Middle frontal gyrus (tissue), 1 donor: ENCODE results near the gene FRYL.
A peak's percentile ranks its signal among the peaks of the same experiment; 100 is the strongest.

Experiments
- DNase-seq: peaks from one replicate; pipeline ENCODE4 v3.0.0-alpha.2; 2015; ENCODE audit warnings: low spot score; ENCODE audit errors: extremely low spot score

Gene FRYL

DNA sequence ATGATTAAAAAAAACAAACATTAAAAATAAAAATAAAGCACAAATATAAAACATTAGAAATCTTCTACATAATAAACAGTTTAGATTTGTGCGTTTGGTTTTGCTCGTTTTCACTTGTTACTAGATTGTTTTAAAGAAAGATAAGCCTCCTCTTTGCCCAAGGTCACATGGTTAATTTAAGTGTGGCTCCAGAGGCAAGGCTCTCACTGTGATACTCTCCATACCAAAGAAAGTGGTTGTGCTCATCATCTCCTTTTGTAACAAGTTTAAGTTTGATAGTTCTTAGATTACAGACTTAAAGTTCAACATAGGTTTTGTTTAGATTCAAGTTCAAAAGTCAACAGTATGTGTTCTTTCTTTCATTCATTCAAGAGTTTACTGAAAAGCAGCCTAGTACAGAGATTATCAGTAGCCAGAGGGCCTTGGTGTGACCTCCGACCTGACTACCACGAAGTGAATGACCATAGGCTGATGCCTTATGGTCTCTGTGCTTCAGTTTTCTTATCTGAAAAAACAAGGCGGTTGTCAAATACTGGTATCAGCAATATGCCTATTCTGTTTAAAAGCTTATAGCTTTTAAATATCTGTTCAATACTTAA is 156.8 kb downstream of the FRYL start:
- DNase-seq, result no peak

DNA sequence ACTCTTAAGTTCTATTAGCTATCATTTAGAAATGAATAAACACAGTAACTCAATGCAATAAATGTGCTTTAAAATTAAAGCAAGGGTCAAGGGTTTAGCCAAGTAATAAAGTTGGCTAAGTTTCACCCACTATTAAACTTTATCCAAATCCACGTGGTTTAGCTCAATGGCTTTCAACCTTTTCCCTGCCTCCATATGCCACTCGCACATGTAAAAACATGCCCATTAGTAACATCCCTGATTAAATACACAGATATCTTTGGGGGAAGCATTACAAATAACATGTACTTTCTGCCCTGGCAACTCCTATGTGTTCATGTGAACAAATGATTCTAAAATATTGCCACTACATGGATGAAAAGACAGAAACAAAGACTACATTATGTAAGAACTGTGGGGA is 159.2 kb downstream of the FRYL start:
- DNase-seq, result no peak

DNA sequence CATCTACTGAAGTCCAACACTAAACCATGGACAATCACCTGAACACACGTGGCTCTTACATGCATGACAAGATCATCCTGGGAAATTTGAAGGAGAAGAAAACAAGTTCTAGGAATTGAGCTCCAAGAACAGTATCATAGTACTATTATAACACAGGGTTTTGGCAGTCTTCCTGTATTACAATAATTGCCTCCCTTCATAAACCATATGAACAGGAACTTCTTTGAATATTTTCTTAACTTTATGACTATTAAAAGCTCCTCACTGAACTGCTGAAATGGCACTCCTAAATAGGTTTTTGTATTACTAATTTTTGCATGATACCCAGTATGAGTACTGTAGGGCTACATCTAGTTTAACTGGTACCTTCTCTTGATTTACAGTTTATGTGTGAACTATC is 160.0 kb downstream of the FRYL start:
- no peak for DNase-seq

DNA sequence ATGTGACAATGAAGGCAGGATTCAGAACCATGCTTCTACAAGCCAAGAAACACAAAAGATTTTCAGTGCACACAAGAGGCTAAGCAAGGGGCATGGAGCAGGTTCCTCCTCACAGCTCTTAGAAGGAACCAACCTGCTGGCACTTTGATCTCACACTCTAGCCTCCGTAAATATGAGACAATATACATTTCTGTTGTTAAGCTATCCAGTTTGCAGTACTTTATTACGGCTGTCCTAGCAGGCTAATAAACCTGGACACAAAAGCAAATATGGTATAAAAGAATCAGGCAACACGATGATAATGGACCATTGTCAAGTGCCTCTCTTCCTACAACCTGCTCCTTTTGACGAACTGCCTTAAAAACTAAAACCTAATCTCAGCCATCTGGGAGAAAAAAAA is 175.6 kb downstream of the FRYL start:
- DNase-seq, result no peak

DNA sequence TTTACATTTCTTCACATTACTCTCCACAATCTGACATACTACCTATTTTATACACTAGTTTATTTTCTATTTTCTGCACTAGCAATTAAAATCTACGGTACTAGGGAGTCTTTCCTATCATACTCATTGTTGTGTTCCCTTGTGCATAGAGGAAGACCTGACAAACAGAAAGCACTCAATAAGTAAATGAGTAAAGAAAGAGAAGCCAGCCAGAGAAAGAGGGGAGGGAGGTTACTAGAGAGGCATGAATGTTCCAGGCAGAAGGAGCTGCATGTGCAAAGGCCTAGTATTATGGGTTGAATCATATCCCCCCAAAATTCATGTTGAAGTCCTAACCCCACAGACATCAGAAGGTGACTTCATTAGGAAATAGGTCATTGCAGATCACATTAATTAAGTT is 176.0 kb downstream of the FRYL start:
- DNase-seq, result no peak

DNA sequence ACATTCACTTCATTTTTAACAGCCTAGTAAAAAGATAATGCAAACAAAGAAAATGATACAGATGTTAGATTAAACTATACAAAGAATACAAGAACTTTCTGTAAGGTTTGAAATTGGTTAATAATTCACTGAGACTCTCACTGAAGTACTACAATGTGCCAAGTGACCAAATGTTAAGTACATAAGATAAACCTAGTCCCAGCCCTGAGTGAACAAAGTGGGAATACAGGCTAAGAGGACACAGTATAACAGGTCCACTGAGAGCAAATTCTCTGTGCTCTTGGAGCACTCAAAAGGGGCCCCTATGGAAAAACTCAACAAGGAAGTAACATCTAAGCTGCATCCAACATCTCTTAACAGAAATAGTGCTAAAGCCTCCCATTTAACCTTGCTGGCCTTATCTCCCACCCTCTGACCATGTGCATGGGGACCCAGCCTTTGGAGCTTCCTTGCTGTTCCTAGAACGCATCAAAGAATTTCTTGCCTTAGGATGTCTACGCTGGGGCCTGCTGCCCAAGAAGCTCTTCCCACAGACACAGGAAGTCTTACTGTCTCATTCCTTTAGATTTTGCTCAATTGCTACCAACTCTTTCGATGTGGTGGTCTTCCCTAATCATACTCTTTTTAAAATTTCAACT is 176.6 kb downstream of the FRYL start:
- no peak for DNase-seq

DNA sequence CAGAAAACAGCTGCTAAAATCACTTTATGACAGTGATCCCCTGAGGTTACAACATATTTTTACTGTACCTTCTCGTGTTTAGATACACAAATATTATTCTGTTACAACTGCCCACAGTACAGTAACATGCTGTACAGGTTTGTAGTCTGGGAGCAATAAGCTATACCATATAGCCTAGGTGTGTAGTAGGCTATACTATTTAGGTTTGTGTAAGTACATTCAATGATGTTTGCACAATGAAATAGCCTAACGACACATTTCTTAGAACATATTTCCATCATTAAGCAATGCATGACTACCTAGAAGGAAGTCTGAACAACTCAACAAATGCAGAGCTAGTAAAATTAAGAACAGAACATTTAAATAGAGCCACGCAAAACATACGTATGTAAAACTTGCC is 177.3 kb downstream of the FRYL start:
- no peak for DNase-seq

DNA sequence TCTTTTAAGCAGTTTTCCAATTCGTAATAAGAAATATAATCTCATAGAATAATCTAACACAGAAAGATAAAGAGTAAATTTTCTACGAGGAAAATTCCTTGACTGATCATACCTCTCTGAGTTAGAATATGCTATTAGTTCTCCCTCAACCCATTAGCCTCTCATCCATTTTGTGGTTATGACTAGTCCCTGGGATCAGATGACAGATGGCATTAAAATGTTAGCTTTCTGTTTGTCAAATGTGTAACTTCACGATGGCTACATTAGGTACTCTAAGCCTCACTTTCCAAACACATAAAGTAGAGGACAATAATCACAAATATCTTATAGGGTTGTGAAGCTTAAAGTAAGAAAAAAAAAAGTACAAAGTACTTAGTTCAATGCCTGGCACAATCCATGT is 177.9 kb downstream of the FRYL start:
- DNase-seq, result no peak

DNA sequence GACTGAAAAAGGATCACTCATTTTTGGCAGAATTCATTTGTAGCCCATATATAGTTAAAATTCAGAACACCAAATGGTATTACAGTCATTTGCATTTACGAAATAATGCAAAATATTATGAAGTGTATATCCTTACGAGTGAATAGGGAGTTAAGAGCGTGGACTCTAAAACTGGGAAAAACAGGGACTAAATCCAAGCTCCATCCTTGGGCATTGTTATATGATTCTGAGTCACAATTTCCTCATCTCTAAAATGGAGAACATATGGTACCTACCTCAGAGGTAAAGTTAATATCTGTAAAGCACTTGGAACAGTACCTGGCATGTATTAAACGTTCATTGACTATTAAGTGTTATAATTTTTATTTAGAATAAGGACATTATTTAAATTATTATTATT is 183.7 kb downstream of the FRYL start:
- no peak for DNase-seq

DNA sequence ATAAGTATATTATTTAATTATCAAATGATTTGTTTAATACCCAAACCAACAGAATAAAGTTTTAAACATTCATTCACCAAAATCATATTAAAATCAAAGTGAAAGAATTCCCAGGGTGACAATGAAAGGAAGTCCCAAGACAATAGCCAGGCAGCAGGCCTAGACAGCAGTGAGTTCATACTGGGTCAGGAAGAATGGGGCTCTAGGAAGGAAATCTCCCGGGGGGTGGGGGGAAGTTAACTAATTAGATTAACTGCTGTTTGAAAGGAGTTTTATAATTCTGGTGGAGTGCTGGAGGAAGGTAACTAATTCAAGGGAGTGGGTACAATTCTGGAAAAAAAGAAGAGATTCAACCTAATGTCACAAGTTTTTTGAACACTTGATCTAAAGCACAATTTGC is 185.9 kb downstream of the FRYL start:
- no peak for DNase-seq

DNA sequence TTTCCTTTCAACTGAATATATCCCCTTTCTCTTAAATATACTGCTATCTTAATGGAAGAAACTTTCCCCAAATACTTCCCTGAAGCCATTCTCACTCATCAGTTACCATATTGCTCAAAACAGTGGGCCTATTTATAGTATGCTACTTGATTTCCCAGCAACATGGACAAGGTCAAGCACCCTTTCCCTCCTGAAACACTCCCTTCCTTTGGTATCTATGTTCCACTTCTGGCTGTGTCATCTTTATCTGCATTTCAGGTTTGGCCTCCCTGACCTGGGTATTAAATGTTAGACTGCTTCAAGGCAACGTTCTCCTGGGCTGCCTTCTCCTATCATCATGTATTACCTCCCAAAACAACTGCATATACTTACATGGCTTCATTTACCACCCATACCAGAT is 188.7 kb downstream of the FRYL start:
- no peak for DNase-seq

DNA sequence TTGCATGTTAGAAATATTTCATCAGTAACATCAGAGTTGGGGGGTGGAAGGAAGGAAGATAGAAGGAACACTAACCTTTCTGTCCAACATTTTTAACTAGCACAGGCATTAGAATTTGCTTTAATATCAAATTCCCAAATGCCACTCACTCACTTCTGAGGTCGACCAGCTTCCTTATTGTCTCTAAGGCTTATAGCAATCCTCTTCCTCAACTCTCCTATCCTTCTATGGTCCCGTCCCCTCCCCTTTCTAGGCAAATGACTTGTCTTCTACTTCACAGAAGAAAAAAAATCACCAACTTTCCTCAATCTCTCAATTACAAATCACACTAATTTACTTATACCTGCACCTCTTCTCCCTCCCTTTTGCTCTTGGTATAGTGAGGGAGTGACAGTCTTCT is 189.2 kb downstream of the FRYL start:
- no peak for DNase-seq

DNA sequence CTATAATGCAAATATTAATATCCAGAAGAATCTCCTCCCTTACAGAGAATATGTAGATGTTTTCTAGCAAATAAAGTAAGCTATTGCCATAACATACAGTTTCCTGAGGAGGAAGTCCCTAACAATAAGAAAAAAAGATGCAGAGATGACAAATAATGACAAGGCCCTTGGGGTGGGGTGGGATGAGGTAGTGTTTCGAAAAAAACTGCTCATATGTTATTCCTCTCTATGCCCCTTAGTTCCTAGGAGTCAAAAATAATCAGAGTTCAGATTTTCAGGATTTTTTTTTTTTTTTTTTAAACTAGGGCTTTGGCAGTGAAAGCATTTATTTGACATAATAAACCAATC is 191.0 kb downstream of the FRYL start:
- DNase-seq, result no peak

DNA sequence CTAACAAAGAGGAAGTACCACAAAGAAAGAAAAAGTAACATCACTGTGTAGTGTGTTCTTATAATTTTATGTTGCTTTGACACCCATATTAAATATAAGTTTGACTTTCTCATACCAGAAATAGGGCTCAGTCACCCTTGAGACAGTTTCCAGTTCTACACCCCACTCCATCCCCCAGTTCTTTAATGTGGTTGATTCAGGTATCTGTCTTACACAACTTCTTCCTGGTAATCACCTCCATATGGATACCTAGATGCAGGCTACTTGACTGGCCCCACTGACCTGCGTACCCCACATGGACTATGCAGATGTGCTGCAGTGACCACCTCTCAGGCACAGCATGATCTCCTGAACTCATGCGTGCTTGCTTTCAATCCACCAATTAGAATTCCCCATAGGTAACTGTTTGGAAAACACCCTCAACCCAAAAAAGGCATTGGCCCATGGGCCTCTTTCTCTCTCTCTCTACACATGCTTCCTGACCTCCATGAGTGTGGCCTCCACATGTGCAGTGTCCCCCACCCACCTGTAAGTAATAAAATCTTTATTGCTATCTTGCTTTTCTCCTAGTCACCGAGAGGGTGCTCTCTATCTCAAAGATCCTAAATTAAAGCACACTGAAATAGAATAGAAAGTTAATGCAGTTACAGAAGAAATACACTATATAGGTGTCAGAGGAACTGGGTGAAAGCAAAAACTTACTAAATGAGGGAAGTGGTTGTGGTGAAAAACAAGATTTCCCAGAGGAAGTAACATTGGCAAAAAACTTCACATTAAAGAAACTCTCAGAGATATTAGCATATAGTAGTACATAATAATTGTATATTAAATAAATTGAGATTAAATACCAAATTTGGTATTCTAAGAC is 191.6 kb downstream of the FRYL start:
- DNase-seq, result no peak

DNA sequence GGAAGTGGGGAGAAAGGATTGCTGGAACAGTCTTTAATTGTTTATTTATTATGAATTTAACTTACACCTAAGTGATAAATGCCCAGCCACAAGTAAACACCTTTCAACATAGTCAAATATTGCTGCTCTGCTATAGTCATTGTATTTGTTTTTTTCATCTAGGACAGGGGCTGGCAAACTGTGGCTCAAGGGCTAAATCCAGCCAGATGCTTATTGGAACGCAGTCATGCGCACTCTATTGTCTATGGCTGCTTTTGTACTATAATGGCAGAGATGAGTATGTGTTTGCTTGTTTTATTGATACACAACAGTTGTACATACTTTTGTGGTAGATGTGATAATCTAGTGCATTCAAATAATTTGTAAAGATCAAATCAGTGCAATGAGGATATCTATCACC is 194.7 kb downstream of the FRYL start:
- DNase-seq, result no peak

DNA sequence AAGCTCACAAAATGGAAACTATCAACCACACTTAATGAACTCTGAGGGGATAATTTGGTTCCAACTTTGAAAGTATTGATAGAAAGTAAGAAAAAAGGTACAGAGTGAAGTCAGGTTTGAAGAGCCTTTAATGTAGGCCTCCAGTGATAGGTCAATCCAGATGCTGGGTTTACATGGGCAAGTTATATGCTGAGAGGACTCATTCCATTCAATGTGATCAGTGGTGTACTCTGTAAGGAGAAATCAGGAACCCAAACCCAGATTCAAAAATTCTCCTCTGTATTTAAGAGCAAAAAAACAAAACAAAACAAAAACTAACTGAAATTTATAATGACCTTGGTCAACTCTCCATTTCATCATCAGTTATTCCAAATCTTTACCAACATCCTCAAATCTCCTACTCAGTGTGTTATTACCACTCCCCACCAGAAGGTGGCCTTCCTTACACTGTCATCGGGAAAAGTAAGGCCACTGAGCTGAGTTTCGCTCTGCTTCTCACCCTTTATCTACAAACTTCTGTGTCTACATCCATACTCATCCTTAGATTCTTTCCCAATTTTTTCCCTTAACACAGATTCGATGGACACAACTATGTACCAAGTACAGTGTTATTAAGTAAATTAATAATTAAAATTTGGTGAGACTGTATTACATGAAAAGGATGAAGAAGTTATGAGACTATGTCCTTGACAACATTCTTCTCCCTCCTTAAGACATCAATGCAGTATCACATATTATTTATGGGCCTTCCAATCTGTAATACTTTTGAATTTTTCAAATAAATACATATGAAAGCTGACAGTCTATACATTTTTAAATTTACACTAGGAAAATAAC is 201.7 kb downstream of the FRYL start:
- DNase-seq, result peak; percentile 71

DNA sequence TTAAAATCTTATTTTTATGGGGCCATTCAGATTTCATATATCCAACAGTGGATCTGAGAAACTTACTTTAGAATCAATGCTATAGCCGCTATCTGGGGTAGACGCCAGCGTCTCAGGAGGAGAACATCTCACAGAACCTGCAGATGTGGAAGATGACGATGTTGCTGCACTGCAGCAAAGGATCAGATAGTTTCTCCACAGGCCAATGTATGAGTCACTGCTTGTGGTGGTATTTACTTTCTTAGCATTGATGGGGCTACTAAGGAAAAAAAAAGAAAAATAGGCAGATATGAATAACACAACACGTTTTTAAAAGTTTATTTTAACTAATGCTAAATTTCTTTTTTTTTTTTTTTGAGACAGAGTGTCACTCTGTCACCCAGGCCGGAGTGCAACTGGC is 204.1 kb downstream of the FRYL start:
- no peak for DNase-seq

DNA sequence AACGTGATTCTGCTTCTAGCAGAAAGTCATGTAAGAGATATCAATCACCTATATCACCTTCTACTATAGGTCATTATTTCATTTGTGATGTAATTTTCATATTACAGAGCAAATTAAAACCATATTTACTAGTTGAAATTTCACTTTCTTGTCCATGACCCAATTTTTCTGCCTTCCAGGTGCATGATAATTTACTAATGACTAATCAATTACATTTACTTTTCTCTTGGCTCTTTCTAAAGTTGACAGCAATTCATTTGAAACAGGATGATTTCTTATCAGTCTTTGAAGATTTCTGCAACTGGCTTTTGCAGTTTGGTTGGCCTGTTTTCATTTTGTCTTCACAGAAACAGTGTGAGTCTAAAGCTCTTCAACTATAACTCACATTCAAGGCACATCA is 208.6 kb downstream of the FRYL start:
- no peak for DNase-seq

DNA sequence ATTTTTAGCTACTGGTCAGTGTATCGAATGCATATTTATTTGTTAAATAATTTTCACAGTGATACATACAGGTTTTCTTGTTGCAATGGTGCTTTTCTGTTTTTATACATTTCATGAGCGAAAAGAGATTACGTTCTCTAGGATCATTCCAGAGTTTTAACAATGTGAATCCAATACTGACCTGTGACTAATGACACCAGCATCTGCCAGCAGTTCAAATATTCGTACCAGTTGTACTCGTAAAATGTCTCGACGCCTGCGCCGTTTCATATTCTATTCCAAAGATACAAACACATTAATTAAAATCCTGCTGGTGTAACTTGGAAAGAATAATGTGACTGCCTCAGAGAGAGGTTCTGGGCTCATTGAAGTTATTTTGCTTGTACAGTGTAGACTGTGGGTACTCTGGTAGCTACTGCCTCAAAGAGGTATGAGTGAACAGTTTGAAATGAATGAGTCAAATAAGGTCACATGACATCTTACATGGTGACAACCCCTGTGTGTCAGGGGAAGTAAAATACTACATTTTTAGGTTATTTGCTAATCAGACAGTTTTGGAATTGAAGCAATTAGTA is 209.3 kb downstream of the FRYL start:
- no peak for DNase-seq

DNA sequence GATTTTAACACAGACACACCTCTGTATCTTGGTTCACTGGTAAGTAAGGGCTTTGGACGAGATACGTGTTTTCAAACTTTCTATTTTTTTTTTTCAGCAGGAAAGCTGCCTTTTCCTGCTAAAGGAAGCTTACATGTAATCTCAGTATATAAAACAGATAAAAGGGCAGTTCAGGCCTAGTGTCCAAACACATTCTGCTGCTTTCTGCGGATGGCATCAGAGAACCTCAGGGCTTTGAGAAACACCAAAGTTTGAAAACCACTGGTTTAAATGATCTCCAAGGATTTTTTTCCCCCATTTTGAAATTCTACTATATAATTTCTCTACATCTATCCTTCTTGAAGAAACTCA is 214.1 kb downstream of the FRYL start:
- no peak for DNase-seq

DNA sequence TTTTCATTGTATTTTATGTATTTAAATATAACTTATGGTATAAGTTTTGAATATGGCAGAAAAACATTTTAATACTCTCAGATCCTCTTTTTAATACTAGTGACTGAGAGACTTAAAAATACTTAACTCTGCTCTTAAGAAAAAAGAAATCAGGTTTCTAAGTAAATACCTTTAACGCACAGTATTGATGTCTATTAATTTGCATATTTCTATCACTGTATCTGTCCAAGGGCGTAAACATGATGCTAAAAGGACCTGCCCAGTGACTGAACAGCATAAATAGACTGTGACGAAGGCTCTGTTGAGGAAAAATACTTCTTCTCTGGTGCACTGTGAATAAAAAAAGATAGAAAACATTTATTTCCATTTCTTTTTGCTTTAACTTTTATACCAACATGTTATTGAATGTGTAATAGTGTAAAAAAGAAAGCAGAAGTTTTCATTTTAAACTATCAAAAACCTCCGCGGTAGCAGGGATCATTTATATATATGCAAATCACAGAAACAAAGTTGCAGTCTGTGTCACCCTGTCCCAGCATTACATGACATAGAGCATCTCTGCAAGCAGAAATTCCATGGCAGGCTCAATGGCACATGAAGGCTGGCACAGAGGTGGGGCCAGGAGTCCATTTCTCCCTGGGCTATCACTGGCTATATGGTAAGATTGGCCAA is 214.6 kb downstream of the FRYL start:
- DNase-seq, result no peak
